Prostate gland (tissue), 2 donors: ENCODE results near the gene HOXD13. TPM values are rescaled to one million over a fixed set of nuclear protein-coding genes. Genes with fewer than 3 reads are reported as not detected.

ENCODE experiments used
- DNase-seq: peaks from one replicate; pipeline ENCODE4 v3.0.0-alpha.2; 2019; ENCODE audit warnings: low spot score
- H3K27ac ChIP-seq, 2 donors: fragments of 200-600 bp; sonication (generic); 2 replicates each; pipeline ENCODE4 v1.5.1; 2017 to 2019
- H3K27me3 ChIP-seq: fragments of 200-600 bp; sonication (generic); replicated peaks from 2 replicates; pipeline ENCODE4 v1.5.1; 2019; ENCODE audit not compliant: insufficient read depth
- H3K36me3 ChIP-seq, 2 donors: fragments of 200-600 bp; sonication (generic); 1 replicate in 1 of 2; 2 replicates in 1 of 2; pipeline versions ENCODE4 v1.5.1 to v1.8.1; 2017 to 2019
- H3K4me1 ChIP-seq: fragments of 200-600 bp; sonication (generic); replicated peaks from 2 replicates; pipeline ENCODE4 v1.5.1; 2019
- H3K4me3 ChIP-seq, 2 donors: fragments of 200-600 bp; sonication (generic); 2 replicates each; pipeline ENCODE4 v1.5.1; 2017 to 2019
- H3K9me3 ChIP-seq: fragments of 200-600 bp; sonication (generic); 2 replicates; pipeline ENCODE4 v1.5.1; 2017
- POLR2A ChIP-seq: fragments of 450-650 bp; IDR thresholded peaks from one replicate; pipeline ENCODE4 v1.6.1; 2016; ENCODE audit warnings: antibody characterized with exemption, mild to moderate bottlenecking
- POLR2AphosphoS5 ChIP-seq: sonication (generic); formaldehyde crosslinking; IDR thresholded peaks from one replicate; pipeline ENCODE4 v1.6.1; 2017; ENCODE audit warnings: antibody characterized with exemption
- WGBS: methylation state at CpG from one replicate; pipeline ENCODE4 v1.1.5; 2018; 5-methylcytosine and 5-hydroxymethylcytosine counted together
- intact Hi-C: fragments of 100-400 bp; cut with DNase I; formaldehyde crosslinking; loops from one replicate; pipeline ENCODE4 v1.14.2; 2022
- total RNA-seq, 2 donors: library from RNA; depleted of rRNA; stranded (reverse); fragments of >200 nt; gene quantifications; one replicate each; pipeline ENCODE4 v1.1.0, GENCODE V29; 2016
- TF ChIP-seq, protein P1 (sequence below), 4 experiments: fragments of 200-600 bp in 2 of 4; fragments of 450-650 bp in 2 of 4; sonication (generic) in 2 of 4; IDR thresholded peaks; 1 replicate in 3 of 4; 2 replicates in 1 of 4; pipeline ENCODE4 v1.5.1; 2016 to 2019; ENCODE audit warnings: antibody characterized with exemption in 4 of 4, mild to moderate bottlenecking in 2 of 4, moderate library complexity in 2 of 4

The HOXD13 gene
- 10 to 100 TPM; 10.6 to 11.8 TPM for total RNA-seq

DNA sequence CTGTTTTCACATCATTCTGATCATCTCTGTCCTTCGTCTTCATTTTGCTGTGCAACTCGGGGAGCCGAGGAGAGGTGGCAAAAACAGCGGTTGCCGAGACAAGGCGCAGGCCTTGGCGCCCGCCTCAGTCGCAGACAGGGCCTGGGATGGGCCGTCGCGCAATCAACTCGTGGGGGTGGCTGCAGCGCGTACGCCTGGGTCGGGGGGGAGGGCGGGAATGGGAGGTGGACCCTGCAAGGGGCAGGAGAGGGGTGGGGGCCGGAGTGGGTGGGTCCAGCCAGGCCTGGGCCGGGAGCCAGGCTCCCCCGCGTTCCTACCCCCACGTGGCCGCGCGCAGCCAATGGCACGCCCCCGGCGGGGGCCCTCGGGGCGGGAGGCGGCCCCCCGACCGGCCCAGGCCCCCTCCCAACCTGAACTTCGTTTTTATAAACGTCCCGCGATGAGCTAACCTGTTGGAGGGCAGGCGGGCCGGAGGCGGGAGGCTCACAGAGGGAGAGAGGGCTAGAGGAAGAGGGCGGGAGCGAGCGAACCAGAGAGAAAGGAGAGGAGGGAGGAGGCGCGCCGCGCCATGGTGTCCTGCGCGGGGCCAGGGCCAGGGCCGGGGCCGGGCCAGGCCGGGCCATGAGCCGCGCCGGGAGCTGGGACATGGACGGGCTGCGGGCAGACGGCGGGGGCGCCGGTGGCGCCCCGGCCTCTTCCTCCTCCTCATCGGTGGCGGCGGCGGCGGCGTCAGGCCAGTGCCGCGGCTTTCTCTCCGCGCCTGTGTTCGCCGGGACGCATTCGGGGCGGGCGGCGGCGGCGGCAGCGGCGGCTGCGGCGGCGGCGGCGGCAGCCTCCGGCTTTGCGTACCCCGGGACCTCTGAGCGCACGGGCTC lies at the start of gene HOXD13:
HOXD13 (plus strand) TSS at position 452 of the 875 bp plus-strand sequence; CDS start at position 622, 170 bp downstream.
- intact Hi-C loops = loop anchor here (5.0 kb wide), 1 partner anchor 925 kb away; the partner anchor contains the start of gene ATF2
- Histone ChIP-seq H3K36me3 (no peaks in the 10 kb centered on the region), H3K9me3 (no peaks in the 10 kb centered on the region), H3K27ac (peak within 1 kb of the TSS; percentile 72 to 80), H3K27me3 (peaks cover 17% of the 10 kb centered on the region), H3K4me3 (peak within 1 kb of the TSS; percentile 42 to 43), H3K4me1 (no peaks in the 10 kb centered on the region)
- DNase-seq = peak; percentile 81
- TF ChIP-seq, protein P1, sequence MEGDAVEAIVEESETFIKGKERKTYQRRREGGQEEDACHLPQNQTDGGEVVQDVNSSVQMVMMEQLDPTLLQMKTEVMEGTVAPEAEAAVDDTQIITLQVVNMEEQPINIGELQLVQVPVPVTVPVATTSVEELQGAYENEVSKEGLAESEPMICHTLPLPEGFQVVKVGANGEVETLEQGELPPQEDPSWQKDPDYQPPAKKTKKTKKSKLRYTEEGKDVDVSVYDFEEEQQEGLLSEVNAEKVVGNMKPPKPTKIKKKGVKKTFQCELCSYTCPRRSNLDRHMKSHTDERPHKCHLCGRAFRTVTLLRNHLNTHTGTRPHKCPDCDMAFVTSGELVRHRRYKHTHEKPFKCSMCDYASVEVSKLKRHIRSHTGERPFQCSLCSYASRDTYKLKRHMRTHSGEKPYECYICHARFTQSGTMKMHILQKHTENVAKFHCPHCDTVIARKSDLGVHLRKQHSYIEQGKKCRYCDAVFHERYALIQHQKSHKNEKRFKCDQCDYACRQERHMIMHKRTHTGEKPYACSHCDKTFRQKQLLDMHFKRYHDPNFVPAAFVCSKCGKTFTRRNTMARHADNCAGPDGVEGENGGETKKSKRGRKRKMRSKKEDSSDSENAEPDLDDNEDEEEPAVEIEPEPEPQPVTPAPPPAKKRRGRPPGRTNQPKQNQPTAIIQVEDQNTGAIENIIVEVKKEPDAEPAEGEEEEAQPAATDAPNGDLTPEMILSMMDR (IDR thresholded peaks at IDR 0.05) = peak in 1 of 4 experiments; percentile 4
- peak; percentile 99 for TF ChIP-seq POLR2A
- TF ChIP-seq POLR2AphosphoS5 = peak; percentile 90
- 1% methylated on average over 61 of the region's 95 CpGs for WGBS

DNA sequence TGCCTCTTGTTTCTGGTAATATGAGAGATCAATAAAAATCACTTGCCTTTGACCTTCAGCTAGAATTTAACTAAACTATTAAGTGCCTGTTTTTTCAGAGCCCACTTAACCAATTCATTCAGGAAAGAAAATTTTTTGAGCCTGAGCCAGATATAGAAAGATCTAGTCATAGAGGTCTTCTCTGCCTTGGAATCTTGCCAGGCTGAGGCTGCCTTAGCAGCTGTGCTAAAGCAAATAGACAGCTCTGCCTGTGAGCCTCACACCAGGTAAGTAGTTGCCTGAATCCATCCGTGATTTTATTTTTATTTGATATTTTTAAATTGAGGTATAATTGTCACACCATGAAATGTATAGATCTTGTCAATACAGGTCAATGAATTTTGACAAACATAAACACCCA lies 36.1 kb upstream of the HOXD13 start:
- H3K27me3 ChIP-seq = no peaks in the 10 kb centered on the region
- WGBS = 28% methylated on average over 1 of the region's 1 CpG
- intact Hi-C loops = no loop called here

DNA sequence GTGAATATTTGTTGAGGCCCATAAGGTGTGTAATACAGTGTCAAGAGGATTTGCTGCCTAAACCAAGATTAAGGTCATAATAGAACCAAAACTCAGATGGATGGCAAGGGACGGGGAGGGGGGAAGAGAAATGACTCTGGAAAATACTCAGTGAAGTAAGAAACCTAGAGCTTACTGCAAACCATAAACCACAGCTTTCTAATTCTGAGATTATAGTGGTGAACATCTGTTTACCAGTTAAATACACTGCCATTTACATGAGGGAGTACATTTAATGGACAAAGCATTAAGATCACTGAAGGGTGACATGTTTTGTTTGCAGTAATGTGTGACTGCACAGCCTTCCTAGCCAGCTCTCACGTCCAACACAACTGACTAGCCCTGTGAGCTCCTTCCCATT lies 28.6 kb upstream of the HOXD13 start:
- 60% methylated on average over 2 of the region's 2 CpGs for WGBS
- Histone ChIP-seq H3K4me3 (no peak overlapping the region), H3K4me1 (no peaks in the 10 kb centered on the region), H3K9me3 (no peaks in the 10 kb centered on the region), H3K36me3 (no peaks in the 10 kb centered on the region), H3K27ac (no peak overlapping the region), H3K27me3 (peaks cover 7% of the 10 kb centered on the region)
- no peak for DNase-seq
- TF ChIP-seq, protein P1 (IDR thresholded peaks at IDR 0.05) = no peak
- TF ChIP-seq POLR2AphosphoS5 = no peak
- TF ChIP-seq POLR2A = no peak
- intact Hi-C loops = no loop called here

More for the DNA sequence above, 36.1 kb upstream of the HOXD13 start:
- H3K4me1 ChIP-seq = no peaks in the 10 kb centered on the region
- DNase-seq = no peak
- no peaks in the 10 kb centered on the region for H3K9me3 ChIP-seq
- no peaks in the 10 kb centered on the region for H3K36me3 ChIP-seq
- no peak overlapping the region for H3K4me3 ChIP-seq
- no peak for TF ChIP-seq POLR2AphosphoS5
- TF ChIP-seq POLR2A = no peak
- TF ChIP-seq, protein P1 (IDR thresholded peaks at IDR 0.05) = no peak
- no peak overlapping the region for H3K27ac ChIP-seq

DNA sequence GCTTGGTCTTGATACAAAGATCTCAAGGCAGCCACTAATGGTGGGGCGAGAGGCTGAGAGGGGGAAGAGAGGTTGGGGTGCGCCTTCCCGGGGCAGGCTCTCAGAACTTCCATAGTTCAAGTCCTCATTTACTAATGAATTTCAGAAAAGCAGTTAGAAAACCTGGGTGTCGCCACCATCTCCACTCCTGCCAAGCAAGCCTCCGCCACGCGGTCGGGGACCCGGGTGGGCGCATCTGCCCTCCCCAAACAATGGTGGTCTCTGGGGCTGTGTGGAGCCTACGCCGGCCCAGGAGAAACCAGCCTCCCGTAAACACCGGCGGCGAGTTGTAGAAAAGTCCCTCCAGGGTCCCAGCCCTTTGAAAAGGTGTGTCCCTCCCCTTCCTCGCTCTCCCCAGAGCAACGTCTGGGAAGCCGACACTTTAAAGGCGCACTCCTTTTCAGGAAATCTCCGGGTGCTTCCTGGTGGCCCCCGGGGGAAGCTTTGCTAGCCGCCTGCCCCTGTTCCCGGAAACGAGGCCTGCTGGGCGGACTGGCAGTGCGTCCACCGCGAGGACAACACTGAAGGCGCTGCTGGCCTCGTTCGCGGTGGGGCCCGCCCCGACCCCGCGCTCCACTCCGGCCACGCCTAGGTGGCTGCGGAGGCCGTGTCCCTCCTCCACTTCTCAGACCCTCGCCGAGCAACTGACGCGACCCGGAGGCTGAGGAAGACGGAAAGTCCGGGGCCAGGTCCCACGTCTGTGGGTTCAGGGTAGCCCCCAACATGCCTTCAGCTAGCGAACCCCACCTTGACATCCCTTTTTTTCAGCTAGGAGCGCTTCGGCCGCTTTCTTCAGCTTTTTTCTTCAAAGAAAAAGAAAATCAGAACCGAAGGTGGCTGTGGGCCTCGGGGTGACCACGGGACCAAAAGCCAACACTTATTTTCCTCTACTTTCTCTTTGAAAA lies 25.6 kb upstream of the HOXD13 start:
- no peaks in the 10 kb centered on the region for H3K4me1 ChIP-seq
- no peak overlapping the region for H3K4me3 ChIP-seq
- H3K9me3 ChIP-seq = no peaks in the 10 kb centered on the region
- H3K36me3 ChIP-seq = no peaks in the 10 kb centered on the region
- peaks cover 9% of the 10 kb centered on the region for H3K27me3 ChIP-seq
- TF ChIP-seq, protein P1 (IDR thresholded peaks at IDR 0.05) = no peak
- TF ChIP-seq POLR2AphosphoS5 = no peak
- no peak overlapping the region for H3K27ac ChIP-seq
- DNase-seq = no peak
- intact Hi-C loops = no loop called here
- 61% methylated on average over 56 of the region's 56 CpGs for WGBS
